Fibroblast of skin of right quadriceps (primary cell): ENCODE results near the gene ZNF304.
"Not testable (repeated sequence)": the region's sequence is repeated elsewhere in the genome, so short reads cannot be mapped to it uniquely, and the experiment has no call there.

Experiments
- DNase-seq: peaks from one replicate; pipeline ENCODE4 v3.0.0-alpha.2; 2013

ZNF304 gene

DNA sequence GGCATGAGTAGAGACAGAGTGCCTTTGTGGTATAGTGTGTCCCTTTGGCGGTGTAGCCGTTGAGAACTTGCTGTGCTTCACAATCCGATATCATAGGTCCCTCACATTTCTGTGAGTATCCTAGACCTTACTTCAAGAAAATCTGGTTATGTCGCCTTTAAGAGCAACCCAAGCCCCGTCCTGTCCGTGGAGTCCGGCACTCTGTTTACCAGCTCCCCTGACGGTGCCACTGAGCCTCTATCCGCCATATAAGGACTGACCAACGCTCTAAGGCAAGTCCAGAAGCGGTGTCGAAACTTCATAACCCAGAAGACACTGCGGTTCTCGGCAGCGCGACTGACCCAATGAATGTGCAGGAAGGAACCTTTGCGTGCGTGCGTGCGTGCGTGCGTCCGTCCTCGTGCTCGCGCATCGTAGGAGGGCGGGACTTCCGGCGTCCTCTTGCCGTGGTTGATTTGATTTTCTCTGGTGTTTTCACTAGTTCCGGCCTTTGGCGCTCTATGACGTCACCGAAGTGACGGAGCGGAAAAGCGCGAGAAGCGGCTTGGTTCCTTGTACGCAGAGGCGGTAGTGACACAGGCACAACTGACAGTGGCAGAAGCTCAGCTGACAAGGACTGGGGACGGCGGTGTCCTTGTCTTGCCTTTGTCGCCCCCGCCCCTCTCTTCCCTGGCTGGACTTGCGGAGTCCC lies 12.1 kb downstream of the ZNF304 start, which contains the start of the genes TRAPPC2B and ZNF547:
Gene TRAPPC2B (plus strand): TSS at position 555 of the 691 bp plus-strand sequence. CDS start 1,283 bp downstream, outside the sequence.
Gene ZNF547 (plus strand): TSS at position 555 of the 691 bp plus-strand sequence. CDS start 5,005 bp downstream, outside the sequence.
- DNase-seq: peak; percentile 100

GRCh38 chr19:57363688-57364181 lies 12.7 kb downstream of the ZNF304 start:
- DNase-seq: no peak

DNA sequence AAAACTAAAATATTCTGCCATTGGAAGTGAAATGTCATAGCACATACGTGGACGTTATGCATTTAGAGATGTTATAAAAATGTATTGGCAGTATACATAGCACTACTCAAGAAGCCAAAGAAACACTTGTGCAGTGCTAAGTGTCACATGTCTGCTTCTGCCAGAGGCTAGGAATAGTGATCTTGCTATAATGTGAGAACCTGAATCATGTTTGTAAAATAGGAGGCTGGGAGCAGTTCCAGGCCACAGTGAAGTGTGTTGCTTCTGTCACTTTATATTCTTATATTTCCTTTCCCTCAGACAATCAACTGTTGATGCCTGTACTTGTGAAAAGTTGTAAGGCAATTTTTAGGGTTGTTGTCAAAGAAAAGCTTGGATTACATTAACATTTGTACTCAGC lies 15.7 kb downstream of the ZNF304 start:
- DNase-seq: no peak

- DNase-seq: no peak
Measured at GRCh38 chr19:57374179-57374578, 23.1 kb downstream of the ZNF304 start.

DNA sequence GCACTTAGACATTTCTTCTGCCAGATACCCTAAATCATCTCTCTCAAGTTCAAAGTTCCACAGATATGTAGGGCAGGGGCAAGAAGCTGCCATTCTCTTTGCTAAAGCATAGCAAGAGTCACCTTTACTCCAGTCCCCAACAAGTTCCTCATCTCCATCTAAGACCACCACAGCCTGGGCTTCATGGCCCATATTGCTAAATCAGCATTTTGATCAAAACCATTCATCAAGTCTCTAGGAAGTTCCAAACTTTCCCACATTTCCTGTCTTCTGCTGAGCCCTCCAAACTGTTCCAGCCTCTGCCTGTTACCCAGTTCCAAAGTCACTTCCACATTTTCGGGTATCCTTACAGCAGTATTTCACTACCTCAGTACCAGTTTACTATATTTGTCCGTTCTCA lies 23.6 kb downstream of the ZNF304 start:
- DNase-seq: not testable (repeated sequence)

GRCh38 chr19:57376151-57376550 lies 25.1 kb downstream of the ZNF304 start:
- DNase-seq: no peak

- no peak for DNase-seq
Measured at GRCh38 chr19:57377498-57378146, 26.6 kb downstream of the ZNF304 start.

DNA sequence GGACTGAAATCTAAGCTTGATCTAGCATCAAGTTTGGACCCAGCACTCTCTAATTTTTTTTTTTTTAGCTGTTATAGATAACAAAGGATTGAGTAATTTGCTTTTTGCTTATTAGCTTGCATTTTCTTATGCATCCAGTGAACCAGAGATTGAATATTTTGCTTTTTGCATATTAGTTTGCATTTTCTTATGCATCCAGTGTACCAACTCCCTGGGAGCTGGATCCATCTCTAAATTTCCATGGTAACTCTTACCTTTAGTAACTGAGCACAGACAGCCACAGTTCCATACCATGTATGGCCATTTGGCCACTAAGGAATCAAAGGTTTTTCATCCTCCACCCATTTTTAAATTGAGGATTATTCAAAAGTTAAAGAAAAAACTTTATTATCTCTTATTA lies 29.9 kb downstream of the ZNF304 start:
- no peak for DNase-seq

DNA sequence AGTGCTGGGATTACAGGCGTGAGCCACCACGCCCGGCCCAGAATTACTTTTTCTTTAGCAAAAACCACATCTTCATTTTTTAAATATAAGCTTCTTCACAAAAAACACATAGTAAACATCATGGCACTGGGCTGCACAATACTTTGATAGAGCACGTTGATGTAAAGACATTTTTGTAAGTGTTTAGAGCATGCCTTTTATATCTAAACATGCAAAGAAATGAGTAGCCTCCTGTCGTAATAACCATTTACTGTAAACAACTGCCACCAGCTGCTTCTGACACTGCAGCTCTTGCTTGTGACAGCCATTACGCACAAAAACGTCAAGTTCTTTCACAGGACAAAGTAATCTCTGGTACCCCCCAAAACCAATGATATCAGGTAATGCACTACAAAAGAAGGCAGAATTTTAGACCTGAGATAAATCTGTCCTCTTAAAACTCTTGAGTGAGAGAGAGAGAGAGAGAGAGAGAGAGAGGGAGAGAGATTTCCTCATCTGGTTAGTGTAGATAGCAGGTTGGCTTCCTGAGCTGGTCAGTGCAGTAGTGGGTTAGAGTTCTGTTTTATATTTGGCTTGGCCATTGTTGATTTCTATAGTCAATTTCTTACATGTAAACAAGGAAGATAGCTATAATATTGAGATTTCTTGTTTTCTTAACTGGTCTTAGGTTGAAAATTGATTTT lies 31.9 kb downstream of the ZNF304 start:
- no peak for DNase-seq

- no peak for DNase-seq
Measured at GRCh38 chr19:57389194-57389729, 38.2 kb downstream of the ZNF304 start.

DNA sequence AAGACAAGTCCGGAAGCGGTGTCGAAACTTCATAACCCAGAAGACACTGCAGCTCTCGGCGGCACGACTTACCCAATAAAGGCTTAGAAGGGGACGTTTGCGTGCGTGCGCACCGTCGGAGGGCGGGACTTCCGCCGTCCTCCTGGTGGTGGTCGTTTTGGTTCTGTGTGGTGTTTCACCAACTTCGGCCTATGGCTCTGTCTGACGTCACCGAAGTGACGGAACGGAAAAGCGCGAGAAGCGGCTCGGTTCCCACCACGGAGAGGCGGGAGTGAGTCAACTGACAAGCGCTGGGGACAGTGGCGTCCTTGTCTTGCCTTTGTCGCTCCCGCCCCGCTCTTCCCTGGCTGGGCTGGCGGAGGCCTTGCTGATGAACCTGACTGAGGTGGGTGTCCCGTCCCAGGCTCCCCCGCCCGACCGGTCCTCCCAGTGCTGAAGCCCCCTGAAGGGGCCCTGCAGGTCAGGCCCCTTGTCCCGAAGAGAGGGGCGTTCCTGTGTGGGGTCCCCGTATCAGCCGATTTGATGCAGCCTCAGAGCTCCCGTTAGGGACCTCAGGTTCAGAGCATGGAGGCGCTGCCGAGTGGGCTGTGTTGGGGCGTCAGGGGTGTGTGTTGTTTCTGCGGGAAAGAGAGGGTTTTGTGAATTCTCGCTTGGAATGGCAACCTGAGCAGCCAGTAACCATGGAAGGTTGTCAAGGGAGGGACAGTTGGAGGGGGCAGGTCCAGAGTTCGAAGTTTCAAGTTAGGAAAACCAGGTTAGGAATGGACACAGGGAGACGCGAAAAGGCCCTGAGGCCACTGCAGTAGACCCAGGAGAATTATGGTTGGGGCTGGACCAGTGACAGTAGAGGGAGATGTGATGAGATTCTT lies 38.9 kb downstream of the ZNF304 start, which contains the start of gene ZNF548:
Gene ZNF548 (plus strand): TSS at position 125 of the 869 bp plus-strand sequence. CDS start 246 bp downstream, at position 371.
- peak; percentile 99 for DNase-seq

GRCh38 chr19:57395710-57396109 lies 44.6 kb downstream of the ZNF304 start:
- DNase-seq: no peak

GRCh38 chr19:57398868-57399267 lies 47.8 kb downstream of the ZNF304 start:
- no peak for DNase-seq

DNA sequence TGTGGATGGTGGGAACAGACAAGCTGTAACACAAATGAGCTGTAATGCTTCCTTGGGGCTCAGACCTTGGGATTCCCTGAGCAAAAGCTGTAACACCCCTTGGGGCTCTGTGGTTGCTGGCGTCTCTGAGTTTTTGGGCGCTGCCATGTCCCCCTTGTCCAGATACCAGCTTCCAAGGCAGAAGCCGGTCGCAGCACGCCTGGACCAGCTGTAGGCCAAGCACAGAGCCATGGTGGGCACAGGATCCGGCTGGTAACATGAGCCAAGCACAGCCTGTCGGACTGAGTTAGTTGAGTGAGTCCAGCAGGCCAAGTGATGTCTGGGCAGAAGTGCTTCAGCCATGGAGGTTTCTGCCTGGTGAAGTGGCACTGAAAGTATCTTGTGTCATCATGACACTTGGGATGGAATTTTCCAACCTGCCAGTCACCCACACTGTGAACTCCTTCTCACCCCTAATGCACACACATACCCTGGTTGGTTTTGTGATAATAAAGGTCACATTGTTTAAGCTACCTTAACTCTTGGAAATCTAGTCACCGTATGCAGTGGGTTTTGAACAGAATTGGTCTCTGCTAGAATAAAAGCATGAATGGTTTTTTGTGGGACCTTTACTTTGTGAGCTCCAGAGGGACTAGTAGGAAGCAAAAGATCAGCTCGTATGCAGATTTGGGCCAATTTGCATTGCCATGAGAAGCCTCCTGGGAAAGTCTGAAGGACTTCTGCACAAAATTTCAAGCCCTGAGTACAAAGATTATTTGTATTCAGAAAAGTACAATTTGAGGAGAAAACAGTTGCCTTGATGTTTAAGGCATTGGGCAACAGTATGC lies 52.9 kb downstream of the ZNF304 start:
- no peak for DNase-seq

- DNase-seq: peak; percentile 15
Measured at GRCh38 chr19:57406516-57407123, 55.5 kb downstream of the ZNF304 start.
